ENCODE data around the gene TTBK2.

Gene TTBK2

GRCh38 chr15:42691770-42692169, 228.8 kb downstream of the TTBK2 start:
- no peak for TF ChIP-seq CTCF (IDR thresholded peaks at IDR 0.05; ENCODE audit: low read depth, low read length)
- Histone ChIP-seq H3K36me3 (peaks cover 69% of the 10 kb centered on the region), H3K27ac (no peak overlapping the region), H3K9me3 (ENCODE audit: severe bottlenecking) (no peaks in the 10 kb centered on the region), H3K27me3 (ENCODE audit: insufficient read depth, low read depth, severe bottlenecking) (no peaks in the 10 kb centered on the region), H3K4me3 (ENCODE audit: low read depth, low read length) (no peak overlapping the region)
- DNase-seq = no peak

- TF ChIP-seq CTCF (IDR thresholded peaks at IDR 0.05; ENCODE audit: low read depth, low read length) = no peak
- Histone ChIP-seq H3K27ac (no peak overlapping the region), H3K4me3 (ENCODE audit: low read depth, low read length) (no peak overlapping the region), H3K36me3 (peaks cover 69% of the 10 kb centered on the region), H3K9me3 (ENCODE audit: severe bottlenecking) (no peaks in the 10 kb centered on the region), H3K27me3 (ENCODE audit: insufficient read depth, low read depth, severe bottlenecking) (no peaks in the 10 kb centered on the region)
- no peak for DNase-seq
Observed at GRCh38 chr15:42691308-42691707, 229.3 kb downstream of the TTBK2 start.

Data from WERI-Rb-1 (cell line).